ENCODE results near the gene HSPA12A. TPM values are rescaled to one million over a fixed set of nuclear protein-coding genes. Genes with fewer than 3 reads are reported as not detected.

The HSPA12A gene
- total RNA-seq, 1 experiment from 2014 or later: 3.1 TPM

DNA sequence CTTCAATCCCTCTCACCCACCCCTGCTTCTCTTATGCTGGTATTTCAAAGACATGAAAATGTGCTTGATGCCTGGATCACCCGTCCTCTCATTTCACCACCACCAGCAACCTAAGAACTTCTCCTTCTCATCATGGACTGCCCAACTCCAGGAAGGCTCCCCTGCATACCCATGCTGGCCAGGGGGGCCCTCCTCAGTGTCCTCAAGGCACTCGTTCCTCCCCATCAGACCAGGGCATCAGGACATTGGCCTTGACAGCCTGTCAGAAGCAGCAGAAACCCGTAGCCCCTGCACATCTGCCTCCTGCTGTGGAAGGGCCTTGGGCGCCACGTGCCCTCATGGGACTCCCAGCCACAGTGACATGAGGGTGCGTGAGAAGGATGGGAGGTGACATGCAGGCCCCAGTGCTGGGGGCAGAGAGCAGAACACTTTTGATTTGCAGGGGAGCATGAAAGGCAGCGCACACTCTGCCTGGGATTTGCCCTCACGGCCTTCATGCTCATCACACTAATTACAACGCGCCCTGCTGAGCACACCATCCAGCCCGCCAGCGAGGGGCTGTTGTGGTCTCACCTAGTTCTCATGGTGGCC lies 1.9 kb upstream of the HSPA12A start:
- DNase-seq: no peak
- intact Hi-C loops (cut with micrococcal nuclease): no loop called here
- POLR2A ChIA-PET (ENCODE audit: unreplicated experiment): no interaction called here

GRCh38 chr10:116743266-116744064 lies 1.1 kb upstream of the HSPA12A start:
- Histone ChIP-seq H3K27ac (ENCODE audit: low read length) (no peak overlapping the region), H3K4me1 (ENCODE audit: insufficient read depth, low read length) (no peaks in the 10 kb centered on the region; the same call in 1 of the 2 replicates), H3K4me3 (ENCODE audit: low read length) (peak overlapping the region; percentile 70), H2AFZ (ENCODE audit: low read length) (peak overlapping the region; percentile 79), H3K36me3 (ENCODE audit: low read depth, low read length) (no peaks in the 10 kb centered on the region), H3K9me2 (replicated peaks; ENCODE audit: low read length) (no peaks in the 10 kb centered on the region), H3K4me2 (ENCODE audit: low read length) (peak overlapping the region; percentile 83), H3K27me3 (ENCODE audit: low read length) (no peaks in the 10 kb centered on the region), H3K9ac (ENCODE audit: low read length) (no peak overlapping the region), H4K20me1 (ENCODE audit: low read length) (no peaks in the 10 kb centered on the region), H3K9me3 (ENCODE audit: low read length) (no peaks in the 10 kb centered on the region), H3F3A (ENCODE audit: low read length, unreplicated experiment) (no peaks in the 10 kb centered on the region), H3K79me2 (ENCODE audit: low read length) (no peaks in the 10 kb centered on the region)
- ChIA-PET CTCF (no interaction called here), POLR2A (ENCODE audit: unreplicated experiment) (no interaction called here)
- ATAC-seq (no peak), DNase-seq (no peak)
- BruUV-seq (replicated peaks): no TSS peak
- intact Hi-C loops (cut with micrococcal nuclease): no loop called here
- no peak for TF ChIP-seq EZH2 (IDR thresholded peaks at IDR 0.05; ENCODE audit: low read length, unreplicated experiment)
- no peak for TF ChIP-seq EZH2phosphoT487 (IDR thresholded peaks at IDR 0.05; ENCODE audit: borderline replicate concordance, low read length)
- no peak for TF ChIP-seq CTCF (conservative IDR thresholded peaks at IDR 0.05; ENCODE audit: low read depth, low read length)

More for the DNA sequence above, 1.9 kb upstream of the HSPA12A start:
- Histone ChIP-seq H3K4me2 (ENCODE audit: low read length) (no peak overlapping the region), H3K9ac (ENCODE audit: low read length) (no peak overlapping the region), H3K27me3 (ENCODE audit: low read length) (no peaks in the 10 kb centered on the region), H3K4me3 (ENCODE audit: low read length) (no peak overlapping the region), H3K79me2 (ENCODE audit: low read length) (no peaks in the 10 kb centered on the region), H4K20me1 (ENCODE audit: low read length) (no peaks in the 10 kb centered on the region), H3K9me2 (replicated peaks; ENCODE audit: low read length) (no peaks in the 10 kb centered on the region), H3K36me3 (ENCODE audit: low read depth, low read length) (no peaks in the 10 kb centered on the region), H3K4me1 (ENCODE audit: insufficient read depth, low read length) (no peaks in the 10 kb centered on the region; the same call in 1 of the 2 replicates), H3F3A (ENCODE audit: low read length, unreplicated experiment) (no peaks in the 10 kb centered on the region), H2AFZ (ENCODE audit: low read length) (no peak overlapping the region), H3K27ac (ENCODE audit: low read length) (no peak overlapping the region), H3K9me3 (ENCODE audit: low read length) (no peaks in the 10 kb centered on the region)
- ATAC-seq: no peak
- BruUV-seq (replicated peaks): no TSS peak
- TF ChIP-seq EZH2phosphoT487 (IDR thresholded peaks at IDR 0.05; ENCODE audit: borderline replicate concordance, low read length): no peak
- no peak for TF ChIP-seq CTCF (conservative IDR thresholded peaks at IDR 0.05; ENCODE audit: low read depth, low read length)
- TF ChIP-seq EZH2 (IDR thresholded peaks at IDR 0.05; ENCODE audit: low read length, unreplicated experiment): no peak
- CTCF ChIA-PET: no interaction called here
